CD8-positive, alpha-beta memory T cell (primary cell): ENCODE results near the gene LCN2. TPM values are rescaled to one million over a fixed set of nuclear protein-coding genes. Genes with fewer than 3 reads are reported as not detected.
A peak's percentile ranks its signal among the peaks of the same experiment; 100 is the strongest.

Experiments used
- CTCF ChIA-PET: fragments of 350-600 bp; sonication (Branson Sonifier 250); formaldehyde crosslinking; loops from one replicate; lab custom pipeline; 2021; ENCODE audit warnings: antibody characterized with exemption; lab: Charles Lee
- POLR2A ChIA-PET: fragments of 350-600 bp; sonication (Branson Sonifier 250); formaldehyde crosslinking; loops from one replicate; lab custom pipeline; 2021; ENCODE audit warnings: antibody characterized with exemption; lab: Charles Lee
- DNase-seq, 5 donors: peaks; one replicate each; pipeline versions ENCODE4 v3.0.0 to v3.0.0-alpha.2; 2020 to 2022; ENCODE audit warnings: mixed read lengths in 1 of 5
- H3K27ac ChIP-seq: one replicate; pipeline ENCODE4 v1.7.0; 2013; ENCODE audit warnings: low read depth, mild to moderate bottlenecking, low read length, moderate library complexity
- H3K27me3 ChIP-seq: 2 replicates; pipeline ENCODE4 v1.7.0; 2013; ENCODE audit warnings: low read length, mild to moderate bottlenecking; ENCODE audit not compliant: insufficient read depth, poor library complexity, severe bottlenecking
- H3K36me3 ChIP-seq: 2 replicates; pipeline ENCODE4 v1.7.0; 2013; ENCODE audit warnings: mild to moderate bottlenecking, low read length, moderate library complexity; ENCODE audit not compliant: insufficient read depth
- H3K4me1 ChIP-seq: 2 replicates; pipeline ENCODE4 v1.7.0; 2013; ENCODE audit warnings: mild to moderate bottlenecking, low read length, moderate library complexity; ENCODE audit not compliant: insufficient read depth
- H3K4me3 ChIP-seq: 2 replicates; pipeline ENCODE4 v1.7.0; 2013; ENCODE audit warnings: mild to moderate bottlenecking, low read length
- H3K9me3 ChIP-seq: 2 replicates; pipeline ENCODE4 v1.7.0; 2013; ENCODE audit warnings: mild to moderate bottlenecking, low read length
- H3K27ac Mint-ChIP-seq, 8 donors: one replicate each; pipeline ENCODE4 v1.8.0; 2020 to 2021; ENCODE audit warnings: mixed read lengths in 8 of 8, mild to moderate bottlenecking in 6 of 8, inconsistent platforms in 3 of 8, moderate library complexity in 3 of 8
- H3K27me3 Mint-ChIP-seq, 2 donors: one replicate each; pipeline ENCODE4 v1.8.0; 2020 to 2021; ENCODE audit warnings: mixed read lengths in 2 of 2, mild to moderate bottlenecking in 1 of 2, moderate library complexity in 1 of 2
- H3K36me3 Mint-ChIP-seq, 3 donors: one replicate each; pipeline ENCODE4 v1.8.0; 2020 to 2021; ENCODE audit warnings: mixed read lengths in 3 of 3, inconsistent platforms in 1 of 3, mild to moderate bottlenecking in 1 of 3
- H3K4me1 Mint-ChIP-seq, 3 donors: one replicate each; pipeline ENCODE4 v1.8.0; 2020 to 2021; ENCODE audit warnings: mixed read lengths in 3 of 3, inconsistent platforms in 1 of 3, mild to moderate bottlenecking in 1 of 3
- H3K4me3 Mint-ChIP-seq, 7 donors: one replicate each; pipeline ENCODE4 v1.8.0; 2020 to 2021; ENCODE audit warnings: mixed read lengths in 7 of 7, mild to moderate bottlenecking in 6 of 7, moderate library complexity in 4 of 7, inconsistent platforms in 2 of 7
- H3K9me3 Mint-ChIP-seq, 5 donors: one replicate each; pipeline ENCODE4 v1.8.0; 2020 to 2022; ENCODE audit warnings: mixed read lengths in 5 of 5, mild to moderate bottlenecking in 3 of 5, moderate library complexity in 2 of 5, inconsistent platforms in 1 of 5
- polyA plus RNA-seq: library from polyadenylated mRNA; unstranded; fragments of 300-500 nt; fragmentation: Illumina TruSeq; gene quantifications from one replicate; pipeline ENCODE4 v1.2.3, GENCODE V29; 2021
- total RNA-seq, 2 experiments: library from RNA; stranded (reverse); gene quantifications; one replicate each; pipeline ENCODE4 v1.2.3, GENCODE V29; 2021

The LCN2 gene
- total and polyA plus RNA-seq, 3 experiments from 2014 or later: not detected

DNA sequence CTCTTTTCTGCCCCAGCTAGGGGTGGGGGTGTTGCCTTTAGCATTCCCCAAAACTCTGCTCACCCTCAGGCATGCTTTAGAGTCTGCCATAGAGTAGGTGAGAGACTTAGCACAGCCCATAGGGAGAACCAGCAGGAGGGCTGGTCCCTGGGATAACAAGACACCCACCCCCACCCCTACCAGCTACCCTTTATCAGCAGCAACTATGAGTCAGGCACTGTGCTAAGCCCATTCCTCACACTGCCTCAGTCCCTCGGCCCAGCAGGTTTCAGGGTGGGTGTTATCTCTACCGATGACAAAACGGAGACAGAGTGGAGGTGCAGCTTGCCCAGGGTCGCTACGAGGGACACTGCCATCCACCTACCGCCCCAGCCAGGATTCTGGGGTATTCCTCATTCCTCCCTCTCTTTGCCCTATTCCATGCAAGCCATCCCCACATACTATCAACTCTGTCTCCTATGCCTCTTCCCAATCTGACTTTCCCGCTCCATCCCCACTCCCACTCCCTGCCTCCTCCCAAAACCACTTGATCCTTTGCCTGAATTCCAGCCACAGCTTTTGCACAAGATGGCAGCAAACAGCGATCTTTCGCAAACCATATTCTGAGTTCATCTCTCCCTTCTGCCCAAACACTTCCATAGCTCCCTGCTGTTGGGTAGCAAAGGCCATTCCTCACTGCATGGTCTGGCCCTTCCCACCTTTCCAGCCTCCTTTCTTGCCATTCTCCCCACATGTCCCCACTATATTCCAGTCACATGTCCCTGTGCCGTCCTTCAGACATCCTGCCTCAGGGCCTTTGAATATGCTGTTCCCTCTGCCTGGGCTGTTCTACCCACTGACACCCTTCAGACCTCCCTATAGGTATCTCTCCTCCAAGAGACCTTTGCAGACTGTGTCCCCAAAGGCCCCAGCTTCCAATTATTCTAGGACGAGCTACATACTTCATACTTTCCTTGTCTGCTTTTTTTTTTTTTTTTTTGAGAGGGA is 37.0 kb downstream of the LCN2 start:
- Mint-ChIP-seq H3K27me3 (no peaks in the 10 kb centered on the region), H3K36me3 (peaks cover 0 to 67% (median 11%) of the 10 kb centered on the region in 3 donors), H3K27ac (peak overlapping the region in 3 of 8 donors; percentile 36 to 68 (median 63)), H3K9me3 (no peaks in the 10 kb centered on the region), H3K4me3 (peak overlapping the region in 1 of 7 donors; percentile 35), H3K4me1 (peaks cover 21 to 37% (median 32%) of the 10 kb centered on the region in 3 donors)
- DNase-seq: no peak
- Histone ChIP-seq H3K36me3 (peaks cover 25% of the 10 kb centered on the region), H3K27ac (no peak overlapping the region), H3K4me3 (no peak overlapping the region), H3K9me3 (no peaks in the 10 kb centered on the region), H3K4me1 (peaks cover 13% of the 10 kb centered on the region), H3K27me3 (no peaks in the 10 kb centered on the region)
- POLR2A ChIA-PET: no interaction called here
- CTCF ChIA-PET: no interaction called here

GRCh38 chr9:128187361-128187760 is 38.1 kb downstream of the LCN2 start:
- H3K4me3 ChIP-seq: no peak overlapping the region
- H3K9me3 Mint-ChIP-seq: no peaks in the 10 kb centered on the region
- H3K9me3 ChIP-seq: no peaks in the 10 kb centered on the region
- no peaks in the 10 kb centered on the region for H3K27me3 ChIP-seq
- no peak for DNase-seq
- peaks cover 21 to 43% (median 32%) of the 10 kb centered on the region in 3 donors for H3K4me1 Mint-ChIP-seq
- H3K4me3 Mint-ChIP-seq: no peak overlapping the region
- peaks cover 0 to 64% (median 11%) of the 10 kb centered on the region in 3 donors for H3K36me3 Mint-ChIP-seq
- H3K36me3 ChIP-seq: peaks cover 25% of the 10 kb centered on the region
- ChIA-PET POLR2A (interaction anchor here (0.6 kb wide), 1 partner anchor 805 kb away, joined by 3 read pairs; no protein-coding TSS in a partner anchor), CTCF (no interaction called here)
- peaks cover 0 to 3% of the 10 kb centered on the region in 2 donors for H3K27me3 Mint-ChIP-seq
- H3K27ac Mint-ChIP-seq: no peak overlapping the region
- no peak overlapping the region for H3K27ac ChIP-seq
- H3K4me1 ChIP-seq: peaks cover 13% of the 10 kb centered on the region

- no peaks in the 10 kb centered on the region for H3K9me3 ChIP-seq
- no peak overlapping the region for H3K27ac ChIP-seq
- H3K4me3 Mint-ChIP-seq: peak overlapping the region in 1 of 7 donors; percentile 38
- H3K9me3 Mint-ChIP-seq: no peaks in the 10 kb centered on the region
- ChIA-PET POLR2A (interaction anchor here (0.7 kb wide), 1 partner anchor 131 kb away, joined by 3 read pairs; no protein-coding TSS in a partner anchor), CTCF (no interaction called here)
- no peak for DNase-seq
- H3K4me1 Mint-ChIP-seq: peaks cover 21 to 48% (median 32%) of the 10 kb centered on the region in 3 donors
- H3K36me3 Mint-ChIP-seq: peaks cover 0 to 56% (median 11%) of the 10 kb centered on the region in 3 donors
- no peaks in the 10 kb centered on the region for H3K27me3 ChIP-seq
- H3K4me1 ChIP-seq: peaks cover 13% of the 10 kb centered on the region
- peaks cover 18% of the 10 kb centered on the region for H3K36me3 ChIP-seq
- H3K4me3 ChIP-seq: no peak overlapping the region
- H3K27me3 Mint-ChIP-seq: peaks cover 0 to 3% of the 10 kb centered on the region in 2 donors
- peak overlapping the region in 3 of 8 donors; percentile 23 to 61 (median 29) for H3K27ac Mint-ChIP-seq
These were observed 39.0 kb downstream of the LCN2 start for GRCh38 chr9:128188209-128188608.

DNA sequence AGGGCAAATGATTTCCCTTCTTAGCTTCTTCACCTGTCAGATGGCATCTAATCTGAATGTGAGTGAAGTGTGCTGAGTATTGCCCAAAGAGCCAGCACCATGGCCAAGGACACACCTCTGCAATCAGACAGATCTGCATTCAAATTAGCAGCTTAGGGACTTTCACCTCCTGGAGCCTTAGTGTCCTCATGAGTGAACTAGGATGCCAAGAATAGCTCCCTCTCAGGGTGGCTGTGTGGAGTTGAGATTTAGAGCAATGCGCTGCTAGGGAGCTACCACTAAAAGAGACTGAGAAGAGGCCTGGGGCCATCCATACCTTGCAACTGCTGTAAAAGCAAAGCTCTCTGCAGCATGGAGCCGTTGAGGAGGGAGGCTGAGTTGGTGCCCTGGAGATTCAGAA is 40.8 kb downstream of the LCN2 start:
- H3K27me3 ChIP-seq: no peaks in the 10 kb centered on the region
- H3K27me3 Mint-ChIP-seq: peaks cover 0 to 3% of the 10 kb centered on the region in 2 donors
- CTCF ChIA-PET: interaction anchor here (1.0 to 2.0 kb wide), 3 partner anchors 27 to 73 kb away, joined by 3 to 5 read pairs (median 3); partner anchors contain the start of gene BBLN
- peaks cover 15% of the 10 kb centered on the region for H3K36me3 ChIP-seq
- POLR2A ChIA-PET: interaction anchor here (0.6 to 2.4 kb wide), 5 partner anchors 30 to 325 kb away, joined by 3 to 13 read pairs (median 5); partner anchors contain the start of gene BBLN
- peaks cover 0 to 44% (median 9%) of the 10 kb centered on the region in 3 donors for H3K36me3 Mint-ChIP-seq
- peak overlapping the region; percentile 80 for H3K27ac ChIP-seq
- peaks cover 20 to 49% (median 28%) of the 10 kb centered on the region in 3 donors for H3K4me1 Mint-ChIP-seq
- H3K9me3 Mint-ChIP-seq: no peaks in the 10 kb centered on the region
- H3K4me3 Mint-ChIP-seq: peak overlapping the region; percentile 80 to 97 (median 95)
- no peak for DNase-seq
- peak overlapping the region in 7 of 8 donors; percentile 44 to 97 (median 65) for H3K27ac Mint-ChIP-seq
- peak overlapping the region; percentile 1 for H3K4me3 ChIP-seq
- H3K9me3 ChIP-seq: no peaks in the 10 kb centered on the region
- peaks cover 13% of the 10 kb centered on the region for H3K4me1 ChIP-seq

DNA sequence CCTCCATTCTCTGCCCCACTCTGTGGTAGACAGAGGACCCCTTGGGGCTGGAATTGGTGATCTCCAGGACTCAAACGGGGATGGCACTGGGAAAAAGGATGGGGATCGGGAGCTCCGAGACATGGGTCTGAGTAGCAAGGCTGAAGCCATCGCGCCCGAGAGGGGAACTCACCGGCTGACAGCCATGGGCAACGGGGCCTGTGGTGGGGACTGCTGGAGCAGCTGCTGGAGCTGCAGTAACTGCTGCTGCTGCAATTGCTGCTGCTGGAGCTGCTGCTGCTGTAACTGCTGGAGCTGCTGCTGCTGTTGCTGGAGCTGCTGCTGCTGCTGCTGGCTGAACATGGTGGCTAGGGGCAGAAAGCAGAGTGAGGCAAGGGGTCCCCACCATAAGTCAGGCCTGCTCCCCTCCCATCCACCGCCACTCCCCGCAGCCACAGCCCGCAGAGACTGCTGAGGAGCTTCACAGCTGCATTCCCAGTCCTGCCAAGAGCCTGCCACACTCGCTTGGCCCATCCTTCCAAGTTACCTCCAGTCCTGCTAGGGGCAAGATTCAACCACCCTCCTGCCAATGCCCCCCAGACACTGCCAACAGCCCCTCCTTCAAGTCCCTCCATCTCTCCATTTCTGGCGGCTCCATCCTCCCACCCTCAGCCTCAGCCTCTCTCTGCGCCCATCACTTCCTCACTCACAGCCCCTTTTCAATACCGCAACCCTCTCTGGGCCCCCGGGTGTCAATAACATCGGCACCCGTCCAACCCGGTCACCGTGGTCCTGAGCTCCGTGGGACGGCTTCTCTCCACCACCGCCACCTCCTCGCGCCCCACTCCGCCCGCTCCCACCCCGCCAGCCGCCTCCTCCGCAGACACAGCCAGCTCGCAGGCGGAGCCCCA is 41.5 kb downstream of the LCN2 start:
- Histone ChIP-seq H3K4me1 (peaks cover 13% of the 10 kb centered on the region), H3K36me3 (peaks cover 15% of the 10 kb centered on the region), H3K9me3 (no peaks in the 10 kb centered on the region), H3K27me3 (no peaks in the 10 kb centered on the region), H3K4me3 (peak overlapping the region; percentile 80), H3K27ac (peak overlapping the region; percentile 80)
- DNase-seq: no peak
- Mint-ChIP-seq H3K27ac (peak overlapping the region; percentile 78 to 97 (median 93)), H3K4me1 (peaks cover 20 to 49% (median 28%) of the 10 kb centered on the region in 3 donors), H3K36me3 (peaks cover 0 to 37% (median 9%) of the 10 kb centered on the region in 3 donors), H3K4me3 (peak overlapping the region; percentile 87 to 97 (median 96)), H3K27me3 (peaks cover 0 to 3% of the 10 kb centered on the region in 2 donors), H3K9me3 (no peaks in the 10 kb centered on the region)
- ChIA-PET POLR2A (interaction anchor here (0.6 to 2.4 kb wide), 4 partner anchors 31 to 181 kb away, joined by 3 to 13 read pairs (median 4); partner anchors contain the start of genes BBLN and URM1), CTCF (interaction anchor here (0.7 to 2.0 kb wide), 7 partner anchors 10 to 150 kb away, joined by 3 to 6 read pairs (median 3); partner anchors contain the start of gene BBLN)

GRCh38 chr9:128191406-128192046 is 42.3 kb downstream of the LCN2 start, which contains the start of gene CIZ1:
TSS of gene CIZ1 (minus strand) at chr9:128191572. CDS start at chr9:128190857, 715 bp downstream.
- H3K4me1 Mint-ChIP-seq: peaks cover 20 to 46% (median 24%) of the 10 kb centered on the region in 3 donors
- no peaks in the 10 kb centered on the region for H3K9me3 Mint-ChIP-seq
- Histone ChIP-seq H3K27me3 (no peaks in the 10 kb centered on the region), H3K4me1 (peaks cover 13% of the 10 kb centered on the region), H3K4me3 (peak within 1 kb of the TSS; percentile 80), H3K9me3 (no peaks in the 10 kb centered on the region), H3K27ac (peak within 1 kb of the TSS; percentile 80), H3K36me3 (peaks cover 15% of the 10 kb centered on the region)
- POLR2A ChIA-PET: interaction anchor here (0.6 to 2.4 kb wide), 2 partner anchors 32 to 180 kb away, joined by 4 to 13 read pairs; partner anchors contain the start of genes BBLN and URM1
- peak within 1 kb of the TSS; percentile 87 to 97 (median 96) for H3K4me3 Mint-ChIP-seq
- peak; percentile 64 to 78 (median 70) for DNase-seq
- H3K36me3 Mint-ChIP-seq: peaks cover 0 to 31% (median 9%) of the 10 kb centered on the region in 3 donors
- peaks cover 0 to 5% of the 10 kb centered on the region in 2 donors for H3K27me3 Mint-ChIP-seq
- peak within 1 kb of the TSS; percentile 78 to 97 (median 93) for H3K27ac Mint-ChIP-seq
- CTCF ChIA-PET: interaction anchor here (0.7 to 2.0 kb wide), 8 partner anchors 9 to 457 kb away, joined by 3 to 6 read pairs (median 3); partner anchors contain the start of gene TOR2A
